Cardiac muscle cell (in vitro differentiated cells and primary cell): Measurements from ENCODE around the gene PLEKHD1. TPM values are rescaled to one million over a fixed set of nuclear protein-coding genes. Genes with fewer than 3 reads are reported as not detected.
A peak's percentile ranks its signal among the peaks of the same experiment; 100 is the strongest.

Experiments used
- DNase-seq, 2 donors: peaks; one replicate each; pipeline versions ENCODE4 v3.0.0 to v3.0.0-alpha.2; 2010 to 2017; ENCODE audit warnings: low read depth in 1 of 2, low spot score in 1 of 2
- H3K27ac ChIP-seq: fragments of 200-600 bp; sonication (generic); 2 replicates; pipeline ENCODE4 v1.5.1; 2016
- H3K27me3 ChIP-seq: fragments of 200-600 bp; sonication (generic); 2 replicates; pipeline ENCODE4 v1.6.0; 2016; ENCODE audit warnings: control low read depth
- H3K36me3 ChIP-seq: fragments of 200-600 bp; sonication (generic); 2 replicates; pipeline ENCODE4 v1.5.1; 2016; ENCODE audit warnings: control low read depth
- H3K4me1 ChIP-seq: fragments of 200-600 bp; sonication (generic); 2 replicates; pipeline ENCODE4 v1.8.1; 2017; ENCODE audit warnings: low read depth, mild to moderate bottlenecking, mixed run types
- H3K4me3 ChIP-seq: fragments of 200-600 bp; sonication (generic); 2 replicates; pipeline ENCODE4 v1.5.1; 2016; ENCODE audit warnings: mild to moderate bottlenecking
- H3K9me3 ChIP-seq: fragments of 200-600 bp; sonication (generic); 2 replicates; pipeline ENCODE4 v1.5.1; 2017; ENCODE audit warnings: low read depth, mild to moderate bottlenecking, control low read depth
- polyA plus RNA-seq: library from polyadenylated mRNA; unstranded; fragments of >200 nt; fragmentation: Nextera tagmentation; extraction: Ambion mirVana; gene quantifications from 2 replicates; pipeline ENCODE4 v1.2.1, GENCODE V29; 2016
- total RNA-seq: library from RNA; depleted of rRNA; stranded (reverse); fragments of >200 nt; gene quantifications from 2 replicates; pipeline ENCODE4 v1.2.3, GENCODE V29; 2016
- TF ChIP-seq, protein P1 (sequence below): IDR thresholded peaks from 2 replicates; pipeline ENCODE4 v1.5.1; 2012; ENCODE audit warnings: low read depth, mild to moderate bottlenecking, low read length

Gene PLEKHD1
- total and polyA plus RNA-seq, 2 experiments from 2014 or later = 0.12 to 0.37 TPM

DNA sequence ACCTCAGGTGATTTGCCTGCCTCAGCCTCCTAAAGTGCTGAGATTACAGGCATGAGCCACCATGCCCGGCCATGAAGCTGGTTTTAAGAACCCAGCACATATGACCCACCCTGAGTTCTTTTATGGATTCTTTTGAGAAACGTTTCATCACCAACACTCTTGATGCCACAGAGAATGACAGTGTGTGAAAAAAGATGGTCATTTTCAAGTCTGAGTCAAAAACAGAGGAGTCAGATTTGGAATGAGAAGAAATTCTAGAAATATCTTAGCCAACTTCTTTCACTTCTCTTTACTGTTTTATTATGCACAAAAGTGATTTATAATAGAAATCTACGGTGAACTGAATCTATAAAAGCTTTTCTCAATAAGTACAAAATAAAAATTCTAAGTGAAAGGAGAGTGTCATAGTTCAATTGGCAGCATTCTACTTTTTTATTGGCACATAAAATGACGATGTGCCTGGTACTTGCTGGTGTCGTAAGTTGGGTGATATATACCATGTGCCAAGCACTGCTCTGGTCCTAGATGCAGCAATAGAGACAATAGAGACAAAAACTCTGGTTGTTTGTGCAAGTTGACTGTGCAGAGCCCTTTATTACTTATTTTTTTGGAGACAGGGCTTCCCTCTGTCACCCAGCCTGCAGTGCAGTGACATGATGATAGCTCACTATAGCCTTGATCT, 56.3 kb downstream of the PLEKHD1 start:
- Histone ChIP-seq H3K27ac (no peak overlapping the region), H3K27me3 (peaks cover 31% of the 10 kb centered on the region), H3K9me3 (no peaks in the 10 kb centered on the region), H3K4me3 (no peak overlapping the region), H3K36me3 (no peaks in the 10 kb centered on the region), H3K4me1 (no peaks in the 10 kb centered on the region)
- TF ChIP-seq, protein P1, sequence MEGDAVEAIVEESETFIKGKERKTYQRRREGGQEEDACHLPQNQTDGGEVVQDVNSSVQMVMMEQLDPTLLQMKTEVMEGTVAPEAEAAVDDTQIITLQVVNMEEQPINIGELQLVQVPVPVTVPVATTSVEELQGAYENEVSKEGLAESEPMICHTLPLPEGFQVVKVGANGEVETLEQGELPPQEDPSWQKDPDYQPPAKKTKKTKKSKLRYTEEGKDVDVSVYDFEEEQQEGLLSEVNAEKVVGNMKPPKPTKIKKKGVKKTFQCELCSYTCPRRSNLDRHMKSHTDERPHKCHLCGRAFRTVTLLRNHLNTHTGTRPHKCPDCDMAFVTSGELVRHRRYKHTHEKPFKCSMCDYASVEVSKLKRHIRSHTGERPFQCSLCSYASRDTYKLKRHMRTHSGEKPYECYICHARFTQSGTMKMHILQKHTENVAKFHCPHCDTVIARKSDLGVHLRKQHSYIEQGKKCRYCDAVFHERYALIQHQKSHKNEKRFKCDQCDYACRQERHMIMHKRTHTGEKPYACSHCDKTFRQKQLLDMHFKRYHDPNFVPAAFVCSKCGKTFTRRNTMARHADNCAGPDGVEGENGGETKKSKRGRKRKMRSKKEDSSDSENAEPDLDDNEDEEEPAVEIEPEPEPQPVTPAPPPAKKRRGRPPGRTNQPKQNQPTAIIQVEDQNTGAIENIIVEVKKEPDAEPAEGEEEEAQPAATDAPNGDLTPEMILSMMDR = no peak
- no peak for DNase-seq

DNA sequence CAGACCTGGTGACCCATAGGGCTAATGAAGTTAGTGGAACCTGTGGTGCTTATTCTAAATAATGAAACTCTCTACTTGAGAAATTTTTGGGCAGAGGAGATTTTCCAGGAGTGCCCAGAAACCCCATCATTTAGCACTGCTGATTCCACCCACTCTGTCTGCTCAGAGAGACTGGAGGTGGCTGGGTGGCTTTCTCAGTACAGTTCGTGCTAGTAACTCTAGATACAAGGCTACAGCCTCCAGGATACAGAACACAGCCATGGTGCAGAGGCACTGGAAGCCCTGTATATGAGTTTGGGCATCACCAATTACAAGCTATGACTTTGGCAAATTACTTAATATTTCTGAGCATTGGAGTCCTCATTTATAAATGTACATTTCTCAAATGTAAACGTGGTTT, 57.8 kb downstream of the PLEKHD1 start:
- Histone ChIP-seq H3K27me3 (peaks cover 28% of the 10 kb centered on the region), H3K9me3 (no peaks in the 10 kb centered on the region), H3K36me3 (no peaks in the 10 kb centered on the region), H3K4me1 (no peaks in the 10 kb centered on the region), H3K4me3 (no peak overlapping the region), H3K27ac (no peak overlapping the region)
- TF ChIP-seq, protein P1 = no peak
- no peak for DNase-seq

GRCh38 chr14:69543341-69544115, 59.0 kb downstream of the PLEKHD1 start:
- Histone ChIP-seq H3K4me1 (no peaks in the 10 kb centered on the region), H3K27ac (no peak overlapping the region), H3K9me3 (no peaks in the 10 kb centered on the region), H3K27me3 (peaks cover 22% of the 10 kb centered on the region), H3K36me3 (no peaks in the 10 kb centered on the region), H3K4me3 (no peak overlapping the region)
- TF ChIP-seq, protein P1 = no peak
- DNase-seq = peak in 1 of 2 donors; percentile 97

- no peaks in the 10 kb centered on the region for H3K4me1 ChIP-seq
- H3K27ac ChIP-seq = no peak overlapping the region
These were observed 63.3 kb downstream of the PLEKHD1 start for GRCh38 chr14:69547701-69548348.

GRCh38 chr14:69548566-69548965, 64.0 kb downstream of the PLEKHD1 start:
- Histone ChIP-seq H3K27ac (no peak overlapping the region), H3K27me3 (peaks cover 21% of the 10 kb centered on the region), H3K4me3 (no peak overlapping the region), H3K4me1 (no peaks in the 10 kb centered on the region), H3K36me3 (no peaks in the 10 kb centered on the region), H3K9me3 (no peaks in the 10 kb centered on the region)
- TF ChIP-seq, protein P1 = no peak
- DNase-seq = no peak

More at GRCh38 chr14:69547701-69548348, 63.3 kb downstream of the PLEKHD1 start:
- TF ChIP-seq, protein P1 = peak; percentile 88
- H3K27me3 ChIP-seq = peaks cover 29% of the 10 kb centered on the region
- H3K36me3 ChIP-seq = no peaks in the 10 kb centered on the region
- H3K9me3 ChIP-seq = no peaks in the 10 kb centered on the region
- peak; percentile 44 to 63 for DNase-seq
- H3K4me3 ChIP-seq = peak overlapping the region; percentile 16
